Measurements from ENCODE around the gene CAV3.

The CAV3 gene

DNA sequence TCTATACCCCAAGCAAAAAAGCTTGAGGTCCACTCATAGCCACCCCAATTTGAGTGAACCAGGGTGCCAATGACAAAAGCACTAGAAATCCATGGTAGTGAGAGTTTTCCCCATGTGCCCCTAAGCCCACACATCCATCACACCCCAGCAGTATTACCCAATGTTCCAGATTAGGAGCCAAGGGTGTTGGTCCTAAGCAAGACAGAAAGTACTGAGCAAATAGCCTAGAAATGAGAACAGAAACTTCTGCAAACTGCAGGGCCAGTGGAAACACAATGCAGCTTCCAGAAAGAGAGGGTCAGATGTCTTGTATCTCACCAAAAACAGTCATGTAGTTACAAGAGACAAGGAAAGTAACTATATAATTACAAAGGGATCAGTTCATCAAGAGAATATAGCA lies 46.7 kb downstream of the CAV3 start:
- DNase-seq (ENCODE audit: extremely low read depth, low read depth) = no peak
- TF ChIP-seq, protein P1, sequence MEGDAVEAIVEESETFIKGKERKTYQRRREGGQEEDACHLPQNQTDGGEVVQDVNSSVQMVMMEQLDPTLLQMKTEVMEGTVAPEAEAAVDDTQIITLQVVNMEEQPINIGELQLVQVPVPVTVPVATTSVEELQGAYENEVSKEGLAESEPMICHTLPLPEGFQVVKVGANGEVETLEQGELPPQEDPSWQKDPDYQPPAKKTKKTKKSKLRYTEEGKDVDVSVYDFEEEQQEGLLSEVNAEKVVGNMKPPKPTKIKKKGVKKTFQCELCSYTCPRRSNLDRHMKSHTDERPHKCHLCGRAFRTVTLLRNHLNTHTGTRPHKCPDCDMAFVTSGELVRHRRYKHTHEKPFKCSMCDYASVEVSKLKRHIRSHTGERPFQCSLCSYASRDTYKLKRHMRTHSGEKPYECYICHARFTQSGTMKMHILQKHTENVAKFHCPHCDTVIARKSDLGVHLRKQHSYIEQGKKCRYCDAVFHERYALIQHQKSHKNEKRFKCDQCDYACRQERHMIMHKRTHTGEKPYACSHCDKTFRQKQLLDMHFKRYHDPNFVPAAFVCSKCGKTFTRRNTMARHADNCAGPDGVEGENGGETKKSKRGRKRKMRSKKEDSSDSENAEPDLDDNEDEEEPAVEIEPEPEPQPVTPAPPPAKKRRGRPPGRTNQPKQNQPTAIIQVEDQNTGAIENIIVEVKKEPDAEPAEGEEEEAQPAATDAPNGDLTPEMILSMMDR (IDR thresholded peaks at IDR 0.05; ENCODE audit: low read depth, low read length) = no peak

DNA sequence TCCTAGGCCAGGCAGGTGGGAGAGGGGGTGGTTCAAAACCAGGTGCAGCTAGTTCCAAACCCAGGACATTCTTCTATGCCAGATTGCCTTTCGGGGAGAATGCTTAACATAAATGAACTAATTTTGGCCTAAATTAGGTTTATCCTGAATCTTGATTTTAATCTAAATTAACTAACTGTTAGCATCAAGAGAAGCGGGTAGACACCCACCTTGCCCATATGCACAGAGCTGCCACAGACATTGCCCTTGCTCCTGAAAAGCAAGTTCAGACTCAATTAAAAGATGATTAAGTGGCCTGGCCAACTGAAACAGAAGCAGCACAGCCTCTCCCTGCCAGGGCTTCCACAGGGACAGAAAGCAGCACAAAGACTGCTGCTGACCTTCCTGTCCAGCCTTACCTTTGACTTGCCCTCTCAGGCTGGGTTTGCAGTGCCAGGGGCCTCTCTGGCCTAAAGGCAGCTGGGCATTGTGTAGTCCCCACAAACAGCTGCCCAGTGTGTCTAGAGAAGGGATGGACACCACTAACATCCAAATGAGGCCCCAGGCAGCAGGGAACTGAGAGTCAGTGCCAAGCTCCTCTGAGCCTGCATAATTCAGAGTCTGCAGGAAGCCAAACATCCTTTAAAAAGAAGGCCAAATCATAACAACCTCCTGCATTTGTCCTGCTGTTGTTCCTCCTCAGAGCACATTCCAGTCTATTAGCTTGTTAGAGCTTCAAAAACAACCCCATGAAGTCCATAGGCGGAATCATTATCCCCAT lies 51.3 kb downstream of the CAV3 start:
- TF ChIP-seq, protein P1 (IDR thresholded peaks at IDR 0.05; ENCODE audit: low read depth, low read length) = no peak
- DNase-seq (ENCODE audit: extremely low read depth, low read depth) = no peak

DNA sequence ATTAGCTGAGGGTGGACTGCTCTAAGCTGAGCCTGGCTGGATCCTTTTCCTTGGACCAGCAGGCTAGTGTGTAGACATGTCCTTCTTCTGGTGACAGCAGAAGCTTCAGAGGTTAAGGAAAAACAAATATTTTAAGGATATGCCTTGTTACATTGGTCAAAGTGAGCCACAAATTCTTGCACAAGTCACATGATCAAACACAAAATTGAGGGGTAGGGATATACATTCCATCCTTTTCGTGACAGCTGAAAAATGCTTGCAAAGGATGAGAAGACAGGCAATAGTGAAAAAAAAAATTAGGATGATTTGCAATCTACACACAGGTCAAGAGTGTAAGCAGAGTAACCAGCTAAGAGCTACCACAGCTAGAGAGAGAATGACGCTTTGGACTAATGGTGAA lies 56.9 kb downstream of the CAV3 start:
- TF ChIP-seq, protein P1 (IDR thresholded peaks at IDR 0.05; ENCODE audit: low read depth, low read length) = no peak

DNA sequence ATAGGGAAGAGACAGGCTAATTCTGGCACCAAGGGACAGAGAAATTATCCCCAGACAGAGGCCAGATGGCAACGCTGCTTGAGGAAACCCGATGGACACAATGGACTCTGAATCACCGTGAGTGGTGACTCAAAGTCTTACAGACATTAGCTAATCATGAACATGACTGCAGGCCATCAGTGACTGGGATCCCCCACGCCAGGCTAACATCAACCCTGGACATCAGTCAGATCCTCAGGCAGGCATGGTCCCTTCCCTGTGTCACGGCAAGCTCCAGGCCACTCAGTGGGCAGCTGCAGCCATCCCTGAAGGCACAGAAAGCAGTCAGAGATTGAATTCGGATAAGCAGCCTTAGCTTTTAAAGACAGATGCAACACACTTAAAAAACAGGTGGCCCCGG lies 59.6 kb downstream of the CAV3 start:
- DNase-seq (ENCODE audit: extremely low read depth, low read depth) = no peak
- TF ChIP-seq, protein P1 (IDR thresholded peaks at IDR 0.05; ENCODE audit: low read depth, low read length) = no peak

More for the DNA sequence above, 56.9 kb downstream of the CAV3 start:
- DNase-seq (ENCODE audit: extremely low read depth, low read depth) = no peak

DNA sequence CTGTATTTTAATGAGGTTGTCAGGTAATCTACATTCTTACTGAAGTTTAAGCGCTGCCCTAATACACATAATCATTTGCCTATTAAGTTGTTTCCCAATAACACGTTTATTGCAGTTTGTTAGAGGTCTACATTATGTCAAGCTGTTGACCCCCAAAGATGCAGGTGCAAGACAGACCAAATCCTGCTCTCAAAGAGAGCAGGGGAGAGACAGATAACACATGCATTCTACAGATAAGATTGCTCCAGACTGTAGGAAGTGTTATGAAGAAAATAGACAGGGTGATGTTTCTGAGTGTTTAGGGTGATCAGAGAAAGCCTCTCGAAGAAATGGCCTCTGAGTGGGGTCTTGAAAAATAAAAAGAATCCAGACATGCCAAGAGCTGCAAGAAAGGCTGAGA lies 60.6 kb downstream of the CAV3 start:
- TF ChIP-seq, protein P1 (IDR thresholded peaks at IDR 0.05; ENCODE audit: low read depth, low read length) = no peak
- DNase-seq (ENCODE audit: extremely low read depth, low read depth) = no peak
